Measurements from ENCODE around the gene CDH4.

DNA sequence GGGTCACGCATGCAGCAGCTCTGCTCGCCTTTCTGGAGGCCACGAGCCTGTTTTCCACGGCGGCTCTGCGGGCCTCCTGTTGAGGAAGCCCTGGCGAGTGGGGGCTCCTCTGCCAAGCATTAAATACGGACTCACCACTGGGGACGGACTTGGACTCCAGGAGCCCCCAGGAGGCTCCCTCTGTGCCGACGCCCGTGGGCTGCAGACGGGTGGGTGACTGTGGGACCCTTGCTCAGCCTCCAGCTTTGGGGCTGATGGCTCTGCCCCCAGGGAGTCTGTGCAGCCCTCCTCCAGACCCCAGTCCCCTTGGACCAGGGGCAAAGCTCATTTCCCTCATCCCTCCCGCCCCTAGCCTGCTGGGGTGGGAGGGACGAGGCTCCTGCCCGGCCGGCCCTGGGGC, 577.5 kb downstream of the CDH4 start:
- TF ChIP-seq CTCF (IDR thresholded peaks at IDR 0.05) (no peak), POLR2AphosphoS5 (IDR thresholded peaks at IDR 0.05) (no peak)

Measured in prostate gland (tissue), 2 donors.